ENCODE results near the gene DNAJB1. TPM values are rescaled to one million over a fixed set of nuclear protein-coding genes. Genes with fewer than 3 reads are reported as not detected.
A peak's percentile ranks its signal among the peaks of the same experiment; 100 is the strongest.
"Not testable (repeated sequence)": the region's sequence is repeated elsewhere in the genome, so short reads cannot be mapped to it uniquely, and the experiment has no call there.

The DNAJB1 gene
- polyA plus RNA-seq (2013, experiment 1 of 2; ENCODE audit: insufficient read length), result 64.8 TPM
- 64.8 TPM for polyA plus RNA-seq (2013, experiment 2 of 2; ENCODE audit: insufficient read length)

- peak; percentile 78 for DNase-seq
These were observed at the start of gene DNAJB1 for GRCh38 chr19:14517840-14518505. TSS of gene DNAJB1 (minus strand) at chr19:14518397. CDS start at chr19:14518349, 48 bp downstream.

GRCh38 chr19:14567079-14567478 is 48.9 kb upstream of the DNAJB1 start:
- DNase-seq, result no peak

- no peak for DNase-seq
These were observed 48.5 kb upstream of the DNAJB1 start for GRCh38 chr19:14566712-14567077.

GRCh38 chr19:14565765-14566711 is 47.8 kb upstream of the DNAJB1 start:
- DNase-seq, result no peak

GRCh38 chr19:14565298-14565679 is 47.1 kb upstream of the DNAJB1 start:
- DNase-seq, result no peak

GRCh38 chr19:14564652-14565297 is 46.6 kb upstream of the DNAJB1 start:
- not testable (repeated sequence) for DNase-seq

GRCh38 chr19:14563989-14564651 is 45.9 kb upstream of the DNAJB1 start:
- DNase-seq, result no peak

GRCh38 chr19:14563590-14563926 is 45.4 kb upstream of the DNAJB1 start:
- no peak for DNase-seq

- no peak for DNase-seq
These were observed 44.7 kb upstream of the DNAJB1 start for GRCh38 chr19:14562660-14563589.

- DNase-seq, result no peak
These were observed 43.7 kb upstream of the DNAJB1 start for GRCh38 chr19:14561847-14562351.

- no peak for DNase-seq
These were observed 43.1 kb upstream of the DNAJB1 start for GRCh38 chr19:14561249-14561648.

GRCh38 chr19:14560776-14561108 is 42.5 kb upstream of the DNAJB1 start:
- no peak for DNase-seq

GRCh38 chr19:14559916-14560775 is 41.9 kb upstream of the DNAJB1 start:
- DNase-seq, result no peak

GRCh38 chr19:14558370-14559066 is 40.3 kb upstream of the DNAJB1 start:
- no peak for DNase-seq

GRCh38 chr19:14556662-14557188 is 38.5 kb upstream of the DNAJB1 start:
- DNase-seq, result peak; percentile 59

GRCh38 chr19:14555918-14556661 is 37.9 kb upstream of the DNAJB1 start:
- no peak for DNase-seq

GRCh38 chr19:14554382-14554812 is 36.2 kb upstream of the DNAJB1 start:
- no peak for DNase-seq

GRCh38 chr19:14553939-14554243 is 35.7 kb upstream of the DNAJB1 start:
- no peak for DNase-seq
